GM19324 (cell line): ENCODE measurements around the gene C17orf100.

Experiments used
- ATAC-seq: cut with Tn5 transposase; IDR thresholded peaks from one replicate; pipeline ENCODE4 v1.9.1; 2021; ENCODE audit warnings: mild to moderate bottlenecking, moderate library complexity; ENCODE audit not compliant: unreplicated experiment, low FRiP score

C17orf100 gene

GRCh38 chr17:6668219-6668618, 16.7 kb downstream of the C17orf100 start:
- ATAC-seq = no peak

- no peak for ATAC-seq
These were observed 17.3 kb downstream of the C17orf100 start for GRCh38 chr17:6668727-6669425.

DNA sequence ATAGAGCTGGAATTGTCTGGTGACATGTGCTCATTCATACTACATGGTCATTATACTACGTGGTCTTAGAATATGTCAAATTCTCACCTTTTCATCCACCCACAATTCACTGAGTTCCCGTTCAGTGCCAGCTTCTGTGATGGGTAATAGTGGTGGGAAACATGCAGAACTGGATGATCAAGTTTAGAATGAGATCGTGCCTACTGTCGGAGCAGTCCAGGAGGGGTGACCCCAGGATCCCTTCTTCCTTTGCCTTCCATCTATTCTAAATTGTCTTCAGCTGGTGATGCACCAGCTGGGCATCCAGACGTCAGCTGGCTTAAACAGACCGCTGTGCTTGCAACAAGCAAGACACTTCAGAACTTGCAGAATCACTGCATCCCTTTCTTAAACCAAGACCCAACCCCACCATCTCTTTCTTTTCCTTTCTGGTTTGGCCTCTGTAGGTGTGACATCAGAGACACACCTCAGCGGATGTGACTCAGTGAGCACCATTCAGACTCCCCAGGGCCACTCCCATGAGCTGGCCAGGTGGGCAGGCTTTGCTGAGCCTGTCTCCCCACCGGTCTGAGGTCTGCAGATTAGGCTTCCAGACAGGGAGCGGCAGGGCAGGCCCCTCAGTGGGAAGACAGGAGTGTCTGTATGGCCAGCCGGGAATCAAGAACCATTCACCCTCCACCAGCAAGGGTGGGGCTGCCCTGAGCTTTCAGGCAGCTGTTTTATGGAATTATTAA, 18.1 kb downstream of the C17orf100 start:
- ATAC-seq = no peak

DNA sequence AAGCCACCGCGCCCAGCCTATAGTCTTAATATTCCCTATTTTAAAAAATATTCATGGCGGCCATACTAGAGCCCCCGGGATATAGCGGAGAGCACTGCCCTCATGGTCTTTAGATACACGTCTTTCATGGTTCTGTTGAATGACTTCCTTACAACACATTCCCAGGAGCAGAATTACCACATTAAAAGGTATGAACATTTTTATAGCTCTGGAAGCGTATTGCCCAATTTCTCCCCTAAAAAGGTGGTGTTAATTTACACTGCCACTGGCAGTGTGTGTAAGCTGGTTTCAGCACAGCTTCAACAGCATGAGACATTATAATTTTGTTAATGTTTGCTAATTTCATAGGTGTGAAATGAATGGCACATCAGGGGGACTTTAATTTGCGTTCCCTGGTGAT, 19.0 kb downstream of the C17orf100 start:
- no peak for ATAC-seq

GRCh38 chr17:6670999-6671398, 19.4 kb downstream of the C17orf100 start:
- ATAC-seq = no peak

DNA sequence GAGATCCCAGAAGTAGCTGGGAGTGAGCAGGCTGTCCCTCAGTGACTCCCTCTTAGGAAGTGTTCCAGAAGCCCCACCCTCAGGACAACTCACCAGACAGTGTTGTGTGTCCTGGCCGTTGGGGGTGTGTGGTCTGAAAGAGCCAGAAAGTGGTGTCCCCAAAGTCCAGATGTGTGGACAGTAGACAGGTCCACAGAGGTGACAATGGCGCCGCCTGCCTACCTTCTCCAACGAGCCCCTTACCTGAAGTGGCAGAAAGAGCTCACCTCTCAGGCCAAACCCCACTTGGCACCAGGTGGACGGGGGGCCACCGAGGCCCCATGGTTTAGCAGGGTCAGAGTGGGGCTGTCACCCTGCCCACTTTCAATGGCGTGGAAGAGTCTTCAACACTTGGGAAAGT, 19.9 kb downstream of the C17orf100 start:
- ATAC-seq = no peak

DNA sequence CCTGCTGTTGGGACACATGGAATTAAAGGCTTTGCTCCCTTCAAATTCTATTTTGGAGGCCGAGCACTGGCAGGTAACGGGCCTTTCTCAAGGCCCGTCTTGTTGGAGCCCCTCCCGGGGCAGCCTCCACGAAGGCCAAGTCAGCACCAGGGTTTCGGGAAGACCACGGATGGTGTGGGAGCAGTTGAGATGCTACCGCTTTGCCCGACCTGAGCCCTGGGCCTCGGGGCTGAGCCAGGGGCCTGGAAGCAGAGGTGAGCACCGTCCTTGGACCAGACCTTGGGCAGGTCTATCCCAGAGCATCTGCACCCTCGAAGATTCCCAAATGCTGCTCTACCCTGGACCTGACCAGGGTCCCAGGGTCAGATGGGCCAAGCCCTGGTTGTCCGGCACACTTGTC, 23.0 kb downstream of the C17orf100 start:
- ATAC-seq = no peak

DNA sequence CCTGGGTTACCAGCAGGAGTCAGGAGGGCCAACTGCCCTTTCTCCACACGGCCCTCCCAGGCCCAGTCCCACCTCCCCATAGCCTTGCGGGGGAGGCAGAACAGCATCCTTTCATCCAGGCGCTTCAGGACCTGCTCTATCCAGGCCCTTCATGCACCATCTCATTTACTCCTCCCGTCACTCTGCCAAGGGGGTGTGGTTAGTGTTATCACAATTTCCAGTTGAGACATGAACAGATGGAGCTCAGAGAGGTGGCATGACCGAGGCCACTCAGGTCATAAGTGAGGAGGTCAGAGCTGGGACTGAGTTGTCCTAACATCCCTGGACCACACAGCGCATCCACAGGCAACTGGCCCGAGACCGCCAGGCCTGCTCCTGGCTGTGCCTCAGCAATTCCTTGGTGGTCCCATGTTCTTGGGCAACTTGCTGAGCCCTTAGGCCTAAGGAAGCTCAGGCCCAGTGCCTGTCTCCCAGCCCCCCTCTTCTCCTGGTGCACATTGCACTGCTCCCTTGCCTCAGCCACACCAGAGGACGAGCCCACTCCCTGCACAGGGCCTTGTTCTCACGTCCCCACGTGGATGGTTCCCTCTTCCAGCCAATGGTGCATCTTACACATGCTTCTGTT, 23.8 kb downstream of the C17orf100 start:
- no peak for ATAC-seq

- ATAC-seq = no peak
These were observed 25.2 kb downstream of the C17orf100 start for GRCh38 chr17:6676802-6677157.

- no peak for ATAC-seq
These were observed 25.7 kb downstream of the C17orf100 start for GRCh38 chr17:6677158-6677831.

- no peak for ATAC-seq
These were observed 26.4 kb downstream of the C17orf100 start for GRCh38 chr17:6677946-6678345.

- ATAC-seq = no peak
These were observed 27.7 kb downstream of the C17orf100 start for GRCh38 chr17:6679241-6679640.

DNA sequence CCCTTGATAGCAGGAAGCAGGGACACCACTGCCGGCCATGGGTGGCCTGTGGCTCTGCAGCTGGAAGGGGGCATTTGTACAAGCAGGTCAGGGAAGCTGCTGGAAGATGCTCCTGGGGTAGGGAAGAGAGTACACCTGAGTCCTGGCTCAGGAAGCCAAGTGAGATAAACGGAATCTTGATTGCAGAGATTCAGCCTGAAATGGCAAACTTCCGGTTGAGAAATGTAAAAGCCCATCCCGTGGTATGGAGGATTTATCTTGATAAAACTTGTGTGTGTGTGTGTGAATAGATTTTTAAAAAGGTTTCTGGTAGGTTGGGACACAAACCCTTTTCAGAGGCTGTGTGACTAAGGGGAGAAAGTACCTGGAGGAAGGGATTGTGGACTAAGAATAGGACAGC, 29.6 kb downstream of the C17orf100 start:
- ATAC-seq = no peak

DNA sequence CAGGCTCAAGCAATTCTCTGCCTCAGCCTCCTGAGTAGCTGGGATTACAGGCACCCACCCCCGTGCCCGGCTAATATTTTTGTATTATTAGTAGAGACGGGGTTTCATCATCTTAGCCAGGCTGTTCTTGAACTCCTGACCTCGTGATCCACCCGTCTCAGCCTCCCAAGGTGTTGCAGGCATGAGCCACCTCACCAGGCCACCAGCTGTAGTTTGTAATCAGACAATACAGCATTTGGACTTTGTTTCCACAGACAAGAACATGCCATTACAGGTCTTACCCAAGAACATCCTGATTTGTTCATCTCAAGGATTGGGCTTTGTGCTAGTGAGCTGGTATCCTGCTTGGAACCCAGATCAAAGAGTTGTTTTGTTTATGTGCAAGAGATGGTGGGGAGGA, 30.1 kb downstream of the C17orf100 start:
- no peak for ATAC-seq

DNA sequence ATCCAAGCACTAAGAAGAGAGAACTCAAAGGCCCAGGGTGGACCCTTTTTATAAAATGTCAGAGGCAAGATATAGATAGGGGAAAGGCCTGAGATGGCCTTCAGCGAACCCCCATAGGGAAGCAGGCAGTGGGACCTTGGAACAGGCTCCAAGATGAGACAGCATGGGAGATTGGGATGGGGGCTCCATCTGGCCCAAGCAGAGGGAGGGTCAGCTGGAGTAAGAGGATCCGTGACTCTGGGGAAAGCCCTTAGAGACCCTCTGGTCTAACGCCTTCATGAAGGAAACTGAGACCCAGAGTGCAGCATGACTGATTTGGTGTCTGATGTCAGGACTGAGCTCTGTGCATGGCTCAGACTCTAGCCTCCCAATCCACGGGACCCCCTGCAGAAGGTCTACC, 30.8 kb downstream of the C17orf100 start:
- no peak for ATAC-seq

DNA sequence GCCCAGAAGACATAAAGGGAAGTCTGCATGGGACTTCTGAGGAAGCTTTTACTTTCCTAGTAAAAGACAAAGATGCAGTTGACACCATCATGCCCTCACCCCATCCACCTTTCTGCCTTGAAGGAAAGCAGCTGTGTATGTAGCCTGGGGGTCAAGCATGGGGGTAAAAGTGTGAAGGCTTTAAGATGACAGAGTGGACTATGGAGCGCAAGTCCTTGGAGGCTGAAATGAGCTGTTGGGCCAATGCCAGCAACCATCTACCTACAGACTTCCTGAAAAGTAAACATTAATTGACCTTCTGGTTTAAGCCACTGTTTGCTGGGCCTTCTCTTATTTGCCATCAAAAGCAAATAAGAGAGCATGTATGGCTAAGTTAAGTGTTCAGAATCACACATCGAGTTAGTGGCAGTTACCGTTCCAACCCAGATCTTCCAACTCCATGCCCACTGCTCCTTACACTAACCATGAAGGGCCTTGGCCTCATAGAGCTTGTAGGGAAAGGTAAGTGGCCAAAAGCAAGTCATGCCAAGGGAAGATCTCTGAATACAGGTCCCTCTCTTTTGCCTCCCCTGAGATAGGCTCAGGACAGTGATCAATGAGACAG, 31.6 kb downstream of the C17orf100 start:
- no peak for ATAC-seq

GRCh38 chr17:6683730-6684459, 32.3 kb downstream of the C17orf100 start:
- ATAC-seq = no peak

GRCh38 chr17:6684460-6684783, 32.9 kb downstream of the C17orf100 start:
- ATAC-seq = no peak

DNA sequence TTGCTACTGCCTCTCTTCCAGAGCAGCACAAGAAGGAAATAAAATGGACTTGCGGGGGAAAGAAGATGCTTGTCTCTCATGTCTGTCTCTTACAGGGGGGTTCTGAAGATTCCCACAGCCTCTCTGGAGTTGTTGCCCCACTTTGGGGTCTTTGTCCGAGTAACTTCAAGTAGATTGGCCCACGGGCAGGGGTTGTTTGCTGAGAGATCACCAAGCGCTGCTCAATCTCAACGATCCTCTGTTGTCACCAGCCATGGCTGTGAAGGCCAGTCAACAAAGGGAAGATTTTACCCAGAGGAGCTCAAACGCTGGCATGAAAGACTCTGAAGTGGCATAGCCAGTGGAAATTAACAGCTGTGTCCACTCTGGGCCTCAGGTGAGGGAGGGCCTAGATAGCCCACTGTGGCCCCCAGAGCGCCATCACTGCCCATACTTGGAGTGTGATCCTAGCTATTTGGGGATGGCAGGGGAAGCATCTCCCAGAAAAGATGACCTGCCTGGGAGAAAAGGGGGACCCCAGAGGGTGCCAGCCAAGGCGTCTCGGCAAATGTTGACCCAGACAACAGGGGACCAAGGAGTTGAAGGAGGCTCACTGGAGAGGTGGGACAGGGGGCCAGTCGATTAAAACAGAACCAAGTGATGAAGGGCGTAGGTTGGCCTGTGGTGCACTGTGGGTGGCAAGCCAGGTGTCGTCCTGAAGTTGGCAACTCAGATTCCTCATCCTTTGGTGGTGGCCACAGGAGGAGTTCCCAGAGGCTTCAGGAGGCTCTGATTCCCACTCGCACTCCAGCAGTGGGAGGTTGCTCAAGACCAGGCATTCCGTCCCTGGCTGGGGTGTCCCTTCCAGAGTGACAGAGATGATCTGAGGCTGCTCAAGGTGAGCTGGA, 33.6 kb downstream of the C17orf100 start:
- no peak for ATAC-seq
